K562 (cell line): ENCODE data around the gene IRF2BP2. TPM values are rescaled to one million over a fixed set of nuclear protein-coding genes. Genes with fewer than 3 reads are reported as not detected.

Experiments
- ATAC-seq: fragments of 200-7000 bp; cut with Tn5 transposase; 3 replicates; pipeline ENCODE4 v1.9.1; 2020; ENCODE audit warnings: moderate library complexity
- BruUV-seq: library from RNA; stranded (reverse); fragments of 400-500 nt; replicated peaks from 2 replicates; lab custom pipeline; 2021; lab: Mats Ljungman, UMichigan
- CTCF ChIA-PET: fragments of 300-600 bp; formaldehyde crosslinking; extraction: SDS; loops from one replicate; lab custom pipeline; 2021; ENCODE audit warnings: low intra/inter-chr PET ratio; lab: Yijun Ruan, JAX
- POLR2A ChIA-PET: fragments of 300-600, 350-650 bp; sonication (Branson Sonifier 250); formaldehyde crosslinking; extraction: SDS; loops from one replicate; lab custom pipeline; 2021; ENCODE audit warnings: antibody characterized with exemption, inconsistent platforms; lab: Yijun Ruan, JAX
- DNase-seq, 4 experiments: peaks; one replicate each; pipeline versions ENCODE4 v3.0.0 to v3.0.0-alpha.2; 2011 to 2018; ENCODE audit warnings: low spot score in 3 of 4, mixed read lengths in 3 of 4; ENCODE audit errors: extremely low read depth in 1 of 4
- FAIRE-seq: peaks from 2 replicates; lab custom pipeline; 2011; peaks lifted over from hg19 to GRCh38; lab: Jason Lieb, UNC
- H2AFZ ChIP-seq: 2 replicates; pipeline ENCODE4 v1.6.0; 2011; ENCODE audit warnings: low read depth, low read length, control low read depth, inconsistent platforms
- H3K27ac ChIP-seq: fragments of 200-600 bp; 3 replicates; pipeline ENCODE4 v1.8.0; 2011; ENCODE audit warnings: low read depth, mild to moderate bottlenecking, control low read depth, inconsistent platforms, low read length, moderate library complexity, mixed read lengths; ENCODE audit errors: extremely low read depth
- H3K27me3 ChIP-seq, 2 experiments: fragments of 300-600 bp in 1 of 2; 2 replicates in 1 of 2; 3 replicates in 1 of 2; pipeline versions ENCODE4 v1.6.0 to v1.8.0; 2011; ENCODE audit warnings: inconsistent platforms in 2 of 2, low read length in 2 of 2, mild to moderate bottlenecking in 1 of 2, mixed read lengths in 1 of 2, moderate library complexity in 1 of 2; ENCODE audit not compliant: control insufficient read depth in 2 of 2, insufficient read depth in 2 of 2
- H3K36me3 ChIP-seq: fragments of 300-600 bp; 3 replicates; pipeline ENCODE4 v1.8.0; 2011; ENCODE audit warnings: mild to moderate bottlenecking, low read length, inconsistent platforms; ENCODE audit not compliant: control insufficient read depth, insufficient read depth
- H3K4me1 ChIP-seq, 2 experiments: fragments of 200-600 bp in 1 of 2; replicated peaks in 1 of 2; 2 replicates in 1 of 2; 3 replicates in 1 of 2; pipeline versions ENCODE4 v1.5.1 to v1.8.0; 2011; ENCODE audit warnings: inconsistent platforms in 2 of 2, low read length in 2 of 2, mild to moderate bottlenecking in 1 of 2, mixed read lengths in 1 of 2, moderate library complexity in 1 of 2; ENCODE audit not compliant: control insufficient read depth in 2 of 2, insufficient read depth in 2 of 2
- H3K4me2 ChIP-seq: 2 replicates; pipeline ENCODE4 v1.6.1; 2011; ENCODE audit warnings: low read length, control low read depth, inconsistent platforms, mixed read lengths; ENCODE audit not compliant: insufficient read depth
- H3K4me3 ChIP-seq: fragments of 200-600 bp; sonication (generic), shearing (Covaris generic); 2 replicates; pipeline ENCODE4 v1.5.1; 2016; ENCODE audit warnings: control low read depth, inconsistent platforms
- H3K79me2 ChIP-seq: fragments of 200-600 bp; 3 replicates; pipeline ENCODE4 v1.8.0; 2011; ENCODE audit warnings: low read length, inconsistent platforms; ENCODE audit not compliant: control insufficient read depth, insufficient read depth
- H3K9ac ChIP-seq, 2 experiments: 2 replicates each; pipeline versions ENCODE4 v1.6.0 to v1.6.1; 2011; ENCODE audit warnings: low read depth in 2 of 2, low read length in 2 of 2, control low read depth in 1 of 2, inconsistent platforms in 1 of 2, mild to moderate bottlenecking in 1 of 2, mixed read lengths in 1 of 2; ENCODE audit not compliant: insufficient read depth in 1 of 2
- H3K9me1 ChIP-seq: one replicate; pipeline ENCODE4 v1.6.0; 2011; ENCODE audit warnings: inconsistent platforms, mild to moderate bottlenecking, low read length, moderate library complexity; ENCODE audit not compliant: control insufficient read depth, insufficient read depth
- H3K9me3 ChIP-seq: replicated peaks from 2 replicates; pipeline ENCODE4 v1.5.1; 2011; ENCODE audit warnings: low read depth, low read length, inconsistent platforms; ENCODE audit not compliant: control insufficient read depth, insufficient read depth
- H4K20me1 ChIP-seq: replicated peaks from 2 replicates; pipeline ENCODE4 v1.6.1; 2011; ENCODE audit warnings: low read length, inconsistent platforms, mixed read lengths; ENCODE audit not compliant: control insufficient read depth, insufficient read depth
- FOXK2 ChIP-seq, 2 experiments: fragments of 450-650 bp; IDR thresholded peaks in 1 of 2; conservative IDR thresholded peaks in 1 of 2; 2 replicates each; pipeline ENCODE4 v1.6.1; 2016; ENCODE audit warnings: low read depth in 2 of 2, mild to moderate bottlenecking in 1 of 2
- HNRNPK ChIP-seq: fragments of 200-400 bp; formaldehyde crosslinking; IDR thresholded peaks from one replicate; pipeline ENCODE4 v1.6.1; 2018; ENCODE audit warnings: mild to moderate bottlenecking, low read depth, low read length; ENCODE audit not compliant: poor library complexity, severe bottlenecking
- MAFK ChIP-seq: IDR thresholded peaks from 2 replicates; pipeline ENCODE4 v1.6.1; 2011; ENCODE audit warnings: low read length, improper control_type of control experiment
- OTX1 ChIP-seq: fragments of 450-650 bp; formaldehyde crosslinking; IDR thresholded peaks from 2 replicates; pipeline ENCODE4 v1.4.0; 2022; ENCODE audit warnings: mild to moderate bottlenecking
- RHOXF2B ChIP-seq: fragments of 250-450 bp; sonication (Bioruptor Pico); conservative IDR thresholded peaks from 2 replicates; pipeline ENCODE4 v1.5.1; 2021
- SLC30A9 ChIP-seq: fragments of 250-450 bp; sonication (Bioruptor Pico); IDR thresholded peaks from 2 replicates; pipeline ENCODE4 v1.8.0; 2022; ENCODE audit warnings: mild to moderate bottlenecking, moderate library complexity
- TAF9B ChIP-seq: fragments of 450-650 bp; IDR thresholded peaks from 2 replicates; pipeline ENCODE4 v1.6.1; 2018; ENCODE audit warnings: mild to moderate bottlenecking; ENCODE audit not compliant: partially characterized antibody
- ZNF644 ChIP-seq: fragments of 200-800 bp; sonication (Bioruptor generic); IDR thresholded peaks from 2 replicates; pipeline ENCODE4 v1.6.1; 2016; ENCODE audit warnings: low read depth, missing genetic modification characterization, missing compliant biosample characterization
- WGBS: fragments of 100-300 bp; shearing (Covaris generic); methylation state at CpG from one replicate; pipeline ENCODE4 v1.1.6; 2016; ENCODE audit warnings: low coverage, mixed read lengths; ENCODE audit not compliant: insufficient coverage; ENCODE audit errors: missing lambda C conversion rate; 5-methylcytosine and 5-hydroxymethylcytosine counted together
- in situ Hi-C: fragments of 300-500 bp; cut with MboI; formaldehyde crosslinking; loops from 4 replicates; pipeline ENCODE4 v1.15.0; 2018; ENCODE audit warnings: inconsistent platforms, mixed read lengths
- intact Hi-C: fragments of 100-400 bp; cut with micrococcal nuclease; formaldehyde crosslinking; loops from 2 replicates; pipeline ENCODE4 v1.14.2; 2022
- polyA plus RNA-seq, 8 experiments: library from polyadenylated mRNA; depleted of rRNA in 4 of 8; stranded (reverse) in 5 of 8; unstranded in 3 of 8; fragments of >200 nt; fragmentation: Nextera tagmentation in 2 of 8; fragmentation: Illumina TruSeq in 1 of 8; extraction: Ambion mirVana in 2 of 8; extraction: Trizol in 1 of 8; gene quantifications; 2 replicates each; pipeline versions ENCODE4 v1.2.1 to v1.2.3, GENCODE V29; 2011 to 2014; ENCODE audit warnings: inconsistent platforms in 1 of 8, missing spikeins in 1 of 8
- total RNA-seq, 7 experiments: library from RNA; depleted of rRNA in 6 of 7; stranded (reverse); fragments of >200 nt in 6 of 7; fragmentation: Illumina TruSeq in 2 of 7; extraction: Trizol in 2 of 7; gene quantifications; 2 replicates each; pipeline versions ENCODE4 v1.2.1 to v1.2.3, GENCODE V29; 2011 to 2021; ENCODE audit warnings: low replicate concordance in 1 of 7
- TF ChIP-seq, protein P1 (sequence below): fragments of 450-650 bp; formaldehyde crosslinking; conservative IDR thresholded peaks from 2 replicates; pipeline ENCODE4 v1.4.0; 2022; ENCODE audit warnings: mild to moderate bottlenecking, missing genetic modification characterization
- TF ChIP-seq, protein P2 (sequence below), 2 experiments: fragments of 450-650 bp; IDR thresholded peaks; 2 replicates each; pipeline ENCODE4 v1.6.1; 2016
- TF ChIP-seq, protein P3 (sequence below): IDR thresholded peaks from 2 replicates; pipeline ENCODE4 v1.6.1; 2014; ENCODE audit warnings: antibody characterized with exemption

Gene IRF2BP2
- total and polyA plus RNA-seq, 9 of the 15 experiments (the other 6 are each of a cell fraction or from before 2014, with no cell fraction given) = 7.7 to 68.6 (median 22.1) TPM

DNA sequence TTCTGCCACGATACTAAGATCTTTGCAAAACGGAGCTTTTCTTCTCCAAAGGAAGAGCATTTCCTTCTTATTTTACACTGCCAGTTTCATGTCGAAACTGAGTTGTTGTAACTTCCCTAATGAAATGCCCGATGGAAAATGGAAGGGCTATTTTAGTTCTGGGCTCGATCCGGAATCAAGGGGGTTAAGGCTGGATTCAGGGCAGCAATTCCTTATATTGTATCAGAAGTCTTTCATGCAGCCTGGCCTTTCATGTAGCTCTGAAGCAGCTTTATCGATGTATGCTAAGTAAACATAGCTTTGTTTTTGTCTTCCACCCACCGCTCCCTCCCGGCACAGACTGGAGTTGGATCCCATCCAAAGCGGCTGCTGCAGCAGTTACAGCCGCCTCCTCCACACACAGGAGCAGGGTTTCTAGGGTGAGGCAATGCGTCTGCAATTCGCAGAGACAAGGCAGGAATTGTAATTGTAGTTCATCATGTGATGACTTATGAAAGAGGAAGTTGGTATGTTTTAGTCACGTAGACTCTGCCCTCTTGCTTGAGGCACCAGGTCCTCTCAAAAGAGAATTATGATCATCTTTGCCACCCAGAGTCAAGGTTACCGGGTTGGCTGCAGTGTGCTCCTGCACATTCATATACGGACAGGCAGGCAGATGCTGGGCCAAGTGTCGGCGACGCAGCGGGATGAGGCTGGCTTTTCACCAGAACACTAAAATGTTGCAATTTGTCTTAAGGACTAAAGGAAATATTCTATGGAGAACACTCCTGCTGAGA, 2.6 kb upstream of the IRF2BP2 start:
- DNase-seq (peak; percentile 77 to 98 (median 84)), ATAC-seq (peak; percentile 72), FAIRE-seq (peak; percentile 98)
- Histone ChIP-seq H3K9ac (peak overlapping the region; percentile 64 to 85; a peak in 3 of 4 replicates), H3K9me3 (no peaks in the 10 kb centered on the region), H3K27me3 (no peaks in the 10 kb centered on the region), H3K4me3 (peak overlapping the region; percentile 10), H2AFZ (peak overlapping the region; percentile 71), H4K20me1 (peaks cover 8% of the 10 kb centered on the region; the same call in 1 of the 2 replicates), H3K9me1 (no peaks in the 10 kb centered on the region), H3K27ac (peak overlapping the region; percentile 82), H3K79me2 (peaks cover 18% of the 10 kb centered on the region), H3K4me2 (peak overlapping the region; percentile 82), H3K4me1 (peaks cover 43 to 44% of the 10 kb centered on the region in 2 experiments), H3K36me3 (peaks cover 5% of the 10 kb centered on the region; the same call in 2 of the 3 replicates)
- ChIA-PET POLR2A (interaction anchor here (0.6 to 6.1 kb wide), 35 partner anchors 8 to 716 kb away, joined by 3 to 59 read pairs (median 4); partner anchors contain the start of genes COA6 and GGPS1), CTCF (no interaction called here)
- no TSS peak for BruUV-seq
- intact Hi-C loops = loop anchor here (1.0 to 5.0 kb wide), 4 partner anchors 65 to 360 kb away; no protein-coding TSS in a partner anchor
- WGBS = 2% methylated on average over 20 of the region's 20 CpGs
- in situ Hi-C loops = loop anchor here (5.0 to 10.0 kb wide), 2 partner anchors 112 to 265 kb away; no protein-coding TSS in a partner anchor
- TF ChIP-seq, protein P1, sequence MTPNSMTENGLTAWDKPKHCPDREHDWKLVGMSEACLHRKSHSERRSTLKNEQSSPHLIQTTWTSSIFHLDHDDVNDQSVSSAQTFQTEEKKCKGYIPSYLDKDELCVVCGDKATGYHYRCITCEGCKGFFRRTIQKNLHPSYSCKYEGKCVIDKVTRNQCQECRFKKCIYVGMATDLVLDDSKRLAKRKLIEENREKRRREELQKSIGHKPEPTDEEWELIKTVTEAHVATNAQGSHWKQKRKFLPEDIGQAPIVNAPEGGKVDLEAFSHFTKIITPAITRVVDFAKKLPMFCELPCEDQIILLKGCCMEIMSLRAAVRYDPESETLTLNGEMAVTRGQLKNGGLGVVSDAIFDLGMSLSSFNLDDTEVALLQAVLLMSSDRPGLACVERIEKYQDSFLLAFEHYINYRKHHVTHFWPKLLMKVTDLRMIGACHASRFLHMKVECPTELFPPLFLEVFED (CRISPR knock-in tag) = 0 out of 2 replicates have a peak, but pooled peaks have one; percentile 12
- TF ChIP-seq TAF9B (peak; percentile 85), SLC30A9 (no peak), ZNF644 (peak; percentile 82), MAFK (peak; percentile 54), FOXK2 (conservative IDR thresholded peaks at IDR 0.05 in 1 of 2, IDR thresholded peaks at IDR 0.05 in 1 of 2; ENCODE audit: low read depth in 2 of 2) (peak; percentile 95), RHOXF2B (CRISPR knock-in tag) (0 out of 2 replicates have a peak, but pooled peaks have one; percentile 6), OTX1 (CRISPR knock-in tag) (0 out of 2 replicates have a peak, but pooled peaks have one; percentile 18), HNRNPK (no peak)
- TF ChIP-seq, protein P2, sequence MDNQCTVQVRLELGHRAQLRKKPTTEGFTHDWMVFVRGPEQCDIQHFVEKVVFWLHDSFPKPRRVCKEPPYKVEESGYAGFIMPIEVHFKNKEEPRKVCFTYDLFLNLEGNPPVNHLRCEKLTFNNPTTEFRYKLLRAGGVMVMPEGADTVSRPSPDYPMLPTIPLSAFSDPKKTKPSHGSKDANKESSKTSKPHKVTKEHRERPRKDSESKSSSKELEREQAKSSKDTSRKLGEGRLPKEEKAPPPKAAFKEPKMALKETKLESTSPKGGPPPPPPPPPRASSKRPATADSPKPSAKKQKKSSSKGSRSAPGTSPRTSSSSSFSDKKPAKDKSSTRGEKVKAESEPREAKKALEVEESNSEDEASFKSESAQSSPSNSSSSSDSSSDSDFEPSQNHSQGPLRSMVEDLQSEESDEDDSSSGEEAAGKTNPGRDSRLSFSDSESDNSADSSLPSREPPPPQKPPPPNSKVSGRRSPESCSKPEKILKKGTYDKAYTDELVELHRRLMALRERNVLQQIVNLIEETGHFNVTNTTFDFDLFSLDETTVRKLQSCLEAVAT (IDR thresholded peaks at IDR 0.05) = peak; percentile 22 to 85; a peak in 3 of 4 replicates
- TF ChIP-seq, protein P3, sequence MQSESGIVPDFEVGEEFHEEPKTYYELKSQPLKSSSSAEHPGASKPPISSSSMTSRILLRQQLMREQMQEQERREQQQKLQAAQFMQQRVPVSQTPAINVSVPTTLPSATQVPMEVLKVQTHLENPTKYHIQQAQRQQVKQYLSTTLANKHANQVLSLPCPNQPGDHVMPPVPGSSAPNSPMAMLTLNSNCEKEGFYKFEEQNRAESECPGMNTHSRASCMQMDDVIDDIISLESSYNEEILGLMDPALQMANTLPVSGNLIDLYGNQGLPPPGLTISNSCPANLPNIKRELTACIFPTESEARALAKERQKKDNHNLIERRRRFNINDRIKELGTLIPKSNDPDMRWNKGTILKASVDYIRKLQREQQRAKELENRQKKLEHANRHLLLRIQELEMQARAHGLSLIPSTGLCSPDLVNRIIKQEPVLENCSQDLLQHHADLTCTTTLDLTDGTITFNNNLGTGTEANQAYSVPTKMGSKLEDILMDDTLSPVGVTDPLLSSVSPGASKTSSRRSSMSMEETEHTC = peak; percentile 97
